Stimulated activated CD8-positive, alpha-beta memory T cell treated with anti-CD3 and anti-CD28 coated beads, Interleukin-2, amount 100 ng/mL, for 48 hours (primary cell): ENCODE measurements around the gene CTSH.
"Not testable (repeated sequence)": the region's sequence is repeated elsewhere in the genome, so short reads cannot be mapped to it uniquely, and the experiment has no call there.

Source experiments
- DNase-seq, 2 donors: peaks; one replicate each; pipeline ENCODE4 v3.0.0-alpha.2; 2020; ENCODE audit warnings: low read depth in 2 of 2

Gene CTSH

GRCh38 chr15:78938658-78939488, 6.0 kb downstream of the CTSH start:
- no peak for DNase-seq

- DNase-seq, result no peak
These were observed 7.6 kb downstream of the CTSH start for GRCh38 chr15:78937132-78937739.

GRCh38 chr15:78934655-78935023, 10.2 kb downstream of the CTSH start:
- DNase-seq, result no peak

GRCh38 chr15:78933823-78934654, 10.8 kb downstream of the CTSH start:
- no peak for DNase-seq

- DNase-seq, result no peak
These were observed 11.5 kb downstream of the CTSH start for GRCh38 chr15:78933187-78933822.

GRCh38 chr15:78932258-78932808, 12.5 kb downstream of the CTSH start:
- DNase-seq, result no peak

GRCh38 chr15:78931439-78932257, 13.2 kb downstream of the CTSH start:
- no peak for DNase-seq

- no peak for DNase-seq
These were observed 14.1 kb downstream of the CTSH start for GRCh38 chr15:78930577-78931388.

- no peak for DNase-seq
These were observed 15.1 kb downstream of the CTSH start for GRCh38 chr15:78929536-78930264.

- no peak for DNase-seq
These were observed 16.2 kb downstream of the CTSH start for GRCh38 chr15:78928616-78929093.

- not testable (repeated sequence) for DNase-seq
These were observed 16.7 kb downstream of the CTSH start for GRCh38 chr15:78928176-78928575.

GRCh38 chr15:78927077-78927790, 17.6 kb downstream of the CTSH start:
- no peak for DNase-seq

GRCh38 chr15:78925956-78926743, 18.7 kb downstream of the CTSH start:
- DNase-seq, result no peak

- DNase-seq, result no peak
These were observed 19.7 kb downstream of the CTSH start for GRCh38 chr15:78925076-78925624.

GRCh38 chr15:78923480-78924360, 21.1 kb downstream of the CTSH start:
- no peak for DNase-seq

GRCh38 chr15:78923015-78923414, 21.8 kb downstream of the CTSH start:
- DNase-seq, result no peak
